Measurements from ENCODE around the gene ELAC1. TPM values are rescaled to one million over a fixed set of nuclear protein-coding genes. Genes with fewer than 3 reads are reported as not detected.
A peak's percentile ranks its signal among the peaks of the same experiment; 100 is the strongest.

The ELAC1 gene, protein sequence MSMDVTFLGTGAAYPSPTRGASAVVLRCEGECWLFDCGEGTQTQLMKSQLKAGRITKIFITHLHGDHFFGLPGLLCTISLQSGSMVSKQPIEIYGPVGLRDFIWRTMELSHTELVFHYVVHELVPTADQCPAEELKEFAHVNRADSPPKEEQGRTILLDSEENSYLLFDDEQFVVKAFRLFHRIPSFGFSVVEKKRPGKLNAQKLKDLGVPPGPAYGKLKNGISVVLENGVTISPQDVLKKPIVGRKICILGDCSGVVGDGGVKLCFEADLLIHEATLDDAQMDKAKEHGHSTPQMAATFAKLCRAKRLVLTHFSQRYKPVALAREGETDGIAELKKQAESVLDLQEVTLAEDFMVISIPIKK
- total RNA-seq, result 10 to 100 TPM in 1 of 4 donors, 1 to 10 TPM in 3; 1.6 to 13.7 (median 4.0) TPM

DNA sequence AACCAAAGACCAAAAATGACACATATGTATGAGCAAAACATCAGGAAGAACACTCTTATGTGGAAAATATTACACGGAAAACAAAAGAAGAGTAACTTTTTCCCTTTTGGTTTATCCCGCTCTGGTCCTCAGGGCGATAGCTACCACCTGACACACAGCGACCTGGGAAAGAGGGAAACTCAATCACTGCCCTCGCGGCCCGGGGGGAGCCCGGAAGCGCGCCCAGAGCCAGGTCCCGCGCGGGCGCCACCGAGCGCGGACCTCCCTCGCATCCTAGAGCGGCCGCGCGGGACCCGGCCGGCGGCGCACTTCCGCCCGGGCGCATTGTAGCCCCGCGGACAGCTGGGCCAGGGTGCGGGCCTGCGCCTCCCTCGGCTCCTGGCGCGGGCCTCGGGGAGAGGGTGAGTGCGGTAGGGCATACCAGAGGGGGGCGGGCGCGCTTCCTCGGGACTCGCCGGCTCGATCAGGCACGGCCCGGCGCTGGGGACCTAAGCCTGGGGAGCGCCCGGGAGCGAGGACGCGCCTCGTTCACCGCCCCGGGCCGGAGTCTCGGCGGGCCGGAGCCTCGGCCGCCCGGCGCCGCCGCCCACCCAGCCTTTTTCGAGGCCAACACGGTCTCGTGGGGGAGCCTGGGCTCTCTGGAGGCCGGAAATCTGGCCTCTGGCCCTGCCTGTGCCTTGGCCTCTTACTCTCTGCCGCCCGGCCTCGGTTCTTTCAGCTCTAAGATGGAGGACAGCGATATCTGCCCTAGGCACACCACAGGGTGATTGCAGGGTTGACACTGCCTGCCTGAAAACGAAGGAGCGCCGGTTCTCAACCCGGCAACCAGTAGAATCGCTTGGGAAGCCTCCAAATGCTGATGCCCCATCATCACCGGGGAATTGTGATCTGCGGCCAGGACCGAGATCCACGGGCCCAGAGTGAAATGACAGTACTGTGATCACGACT is at the start of gene ELAC1:
Gene ELAC1, plus strand, starts transcription at position 327 of the 948 bp plus-strand sequence. CDS start 6,365 bp downstream, outside the sequence.
- Histone ChIP-seq H3K27me3 (no peaks in the 10 kb centered on the region), H3K27ac (peak within 1 kb of the TSS; percentile 92 to 99 (median 96)), H3K4me3 (peak within 1 kb of the TSS; percentile 78 to 89 (median 80)), H3K36me3 (no peaks in the 10 kb centered on the region), H3K9me3 (no peaks in the 10 kb centered on the region), H3K4me1 (peaks cover 30 to 33% of the 10 kb centered on the region in 2 donors)
- DNase-seq (peak; percentile 66 to 86), ATAC-seq (peak; percentile 78 to 87)
- intact Hi-C loops (cut with DNase I; ENCODE audit: low total_unique reads) (loop anchor here (1.0 kb wide), 3 partner anchors 62 to 229 kb away; partner anchors contain the start of genes ME2, MEX3C and SMAD4), in situ Hi-C loops (cut with MboI; ENCODE audit: low sequenced_read_pairs in 4 of 4) (loop anchor here in 2 of 4 donors (10.0 to 25.0 kb wide), 3 partner anchors 57 to 219 kb away; partner anchors contain the start of gene MEX3C (in 1 of the 2))
- peak; percentile 96 to 99 for TF ChIP-seq POLR2A (IDR thresholded peaks at IDR 0.05)
- TF ChIP-seq, protein P1, sequence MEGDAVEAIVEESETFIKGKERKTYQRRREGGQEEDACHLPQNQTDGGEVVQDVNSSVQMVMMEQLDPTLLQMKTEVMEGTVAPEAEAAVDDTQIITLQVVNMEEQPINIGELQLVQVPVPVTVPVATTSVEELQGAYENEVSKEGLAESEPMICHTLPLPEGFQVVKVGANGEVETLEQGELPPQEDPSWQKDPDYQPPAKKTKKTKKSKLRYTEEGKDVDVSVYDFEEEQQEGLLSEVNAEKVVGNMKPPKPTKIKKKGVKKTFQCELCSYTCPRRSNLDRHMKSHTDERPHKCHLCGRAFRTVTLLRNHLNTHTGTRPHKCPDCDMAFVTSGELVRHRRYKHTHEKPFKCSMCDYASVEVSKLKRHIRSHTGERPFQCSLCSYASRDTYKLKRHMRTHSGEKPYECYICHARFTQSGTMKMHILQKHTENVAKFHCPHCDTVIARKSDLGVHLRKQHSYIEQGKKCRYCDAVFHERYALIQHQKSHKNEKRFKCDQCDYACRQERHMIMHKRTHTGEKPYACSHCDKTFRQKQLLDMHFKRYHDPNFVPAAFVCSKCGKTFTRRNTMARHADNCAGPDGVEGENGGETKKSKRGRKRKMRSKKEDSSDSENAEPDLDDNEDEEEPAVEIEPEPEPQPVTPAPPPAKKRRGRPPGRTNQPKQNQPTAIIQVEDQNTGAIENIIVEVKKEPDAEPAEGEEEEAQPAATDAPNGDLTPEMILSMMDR (IDR thresholded peaks at IDR 0.05 in 4 of 5, conservative IDR thresholded peaks at IDR 0.05 in 1 of 5), result no peak

DNA sequence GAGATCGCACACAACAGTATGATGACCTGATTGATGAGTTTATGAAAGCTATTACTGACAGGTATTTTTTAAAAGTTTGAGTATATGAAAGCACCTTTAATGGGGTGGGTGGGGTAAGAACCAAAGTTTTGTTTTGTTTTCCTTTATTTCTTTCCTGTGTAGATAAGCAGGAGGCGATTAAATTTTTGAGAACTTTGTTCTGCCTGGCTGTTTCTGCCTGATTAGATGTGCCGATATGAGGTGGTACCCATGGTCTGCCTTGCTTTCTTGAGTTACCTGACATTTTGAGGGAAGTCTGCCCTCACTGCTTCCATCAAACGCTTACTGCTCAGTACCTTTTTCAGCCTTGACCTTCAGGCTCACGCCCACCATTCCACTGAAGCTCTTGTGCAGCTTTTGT is 49.7 kb upstream of the ELAC1 start:
- Histone ChIP-seq H3K4me3 (no peak overlapping the region), H3K9me3 (no peaks in the 10 kb centered on the region), H3K27ac (no peak overlapping the region), H3K27me3 (no peaks in the 10 kb centered on the region), H3K4me1 (no peaks in the 10 kb centered on the region), H3K36me3 (peaks cover 0 to 47% of the 10 kb centered on the region in 2 donors)
- in situ Hi-C loops (cut with MboI; ENCODE audit: low sequenced_read_pairs in 4 of 4), result no loop called here
- DNase-seq (no peak), ATAC-seq (no peak)
- intact Hi-C loops (cut with DNase I; ENCODE audit: low total_unique reads), result no loop called here
- TF ChIP-seq POLR2A (IDR thresholded peaks at IDR 0.05), result no peak
- TF ChIP-seq, protein P1 (IDR thresholded peaks at IDR 0.05 in 4 of 5, conservative IDR thresholded peaks at IDR 0.05 in 1 of 5), result no peak

DNA sequence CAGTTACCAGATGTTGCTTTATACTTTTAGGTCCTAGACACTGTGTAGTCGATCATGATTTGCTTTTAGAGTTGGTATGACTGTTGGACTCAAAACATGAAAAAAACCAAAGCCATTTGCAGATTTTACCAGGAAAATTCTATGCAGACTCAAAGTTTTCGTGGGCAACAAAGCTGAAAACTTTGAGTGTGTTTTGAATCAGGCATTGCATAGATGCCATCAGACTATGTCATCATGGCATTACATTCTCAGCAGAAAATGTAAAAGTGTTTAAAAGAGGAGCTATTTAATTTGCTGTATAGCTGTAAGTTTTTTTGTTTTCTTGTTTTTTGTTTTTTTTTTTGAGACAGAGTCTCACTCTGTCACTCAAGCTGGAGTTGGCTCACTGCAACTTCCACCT is 43.5 kb upstream of the ELAC1 start:
- no peak overlapping the region for H3K27ac ChIP-seq
- H3K4me1 ChIP-seq, result no peaks in the 10 kb centered on the region
- TF ChIP-seq, protein P1 (IDR thresholded peaks at IDR 0.05 in 4 of 5, conservative IDR thresholded peaks at IDR 0.05 in 1 of 5), result no peak
- no peak for TF ChIP-seq POLR2A (IDR thresholded peaks at IDR 0.05)
- no peak for ATAC-seq
- H3K36me3 ChIP-seq, result peaks cover 0 to 62% of the 10 kb centered on the region in 2 donors
- no peaks in the 10 kb centered on the region for H3K27me3 ChIP-seq
- in situ Hi-C loops (cut with MboI; ENCODE audit: low sequenced_read_pairs in 4 of 4), result no loop called here
- no peaks in the 10 kb centered on the region for H3K9me3 ChIP-seq
- H3K4me3 ChIP-seq, result no peak overlapping the region
- intact Hi-C loops (cut with DNase I; ENCODE audit: low total_unique reads), result no loop called here
- no peak for DNase-seq

DNA sequence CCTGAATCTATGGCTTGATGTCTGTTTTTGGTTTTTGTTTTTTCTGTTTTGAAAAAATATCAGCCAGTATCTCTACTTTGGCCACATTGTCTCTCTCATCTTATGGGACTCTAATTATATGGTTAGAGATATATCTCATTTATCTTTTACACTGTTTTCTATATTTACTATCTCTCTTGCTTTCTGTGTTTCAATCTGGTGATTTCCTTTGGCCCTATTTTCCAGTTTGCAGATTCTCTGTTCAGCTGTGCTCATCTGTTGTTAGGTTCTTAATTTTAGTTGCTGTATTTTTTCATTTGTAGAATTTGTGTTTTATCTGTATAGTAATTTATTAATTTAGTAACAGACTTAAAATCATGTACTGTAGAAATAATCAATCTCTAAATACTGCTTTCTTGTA is 41.3 kb upstream of the ELAC1 start:
- in situ Hi-C loops (cut with MboI; ENCODE audit: low sequenced_read_pairs in 4 of 4) (no loop called here), intact Hi-C loops (cut with DNase I; ENCODE audit: low total_unique reads) (no loop called here)
- no peak for TF ChIP-seq POLR2A (IDR thresholded peaks at IDR 0.05)
- TF ChIP-seq, protein P1 (IDR thresholded peaks at IDR 0.05 in 4 of 5, conservative IDR thresholded peaks at IDR 0.05 in 1 of 5), result no peak
- no peak for DNase-seq
- no peaks in the 10 kb centered on the region for H3K27me3 ChIP-seq
- no peak overlapping the region for H3K27ac ChIP-seq
- ATAC-seq, result no peak
- peaks cover 0 to 42% of the 10 kb centered on the region in 2 donors for H3K36me3 ChIP-seq
- H3K9me3 ChIP-seq, result no peaks in the 10 kb centered on the region
- H3K4me3 ChIP-seq, result no peak overlapping the region
- H3K4me1 ChIP-seq, result no peaks in the 10 kb centered on the region
